Kidney (tissue), 14 donors: Measurements from ENCODE around the gene TRPV2. TPM values are rescaled to one million over a fixed set of nuclear protein-coding genes. Genes with fewer than 3 reads are reported as not detected.

ENCODE experiments used
- DNase-seq, 5 donors: peaks; one replicate each; pipeline ENCODE4 v3.0.0-alpha.2; 2013 to 2020
- FAIRE-seq: peaks from 2 replicates; lab custom pipeline; 2012; peaks lifted over from hg19 to GRCh38; lab: Jason Lieb, UNC
- H3K27ac ChIP-seq, 2 donors: one replicate each; pipeline ENCODE4 v1.7.0; 2013; ENCODE audit warnings: low read depth in 2 of 2, low read length in 2 of 2, inconsistent platforms in 1 of 2
- H3K27me3 ChIP-seq: one replicate; pipeline ENCODE4 v1.7.1; 2013; ENCODE audit warnings: low read length, inconsistent platforms; ENCODE audit not compliant: control insufficient read depth, insufficient read depth
- H3K36me3 ChIP-seq, 3 donors: one replicate each; pipeline versions ENCODE4 v1.7.0 to v1.7.1; 2013; ENCODE audit warnings: low read length in 3 of 3, control low read depth in 1 of 3, inconsistent platforms in 1 of 3; ENCODE audit not compliant: insufficient read depth in 3 of 3, control insufficient read depth in 2 of 3
- H3K4me1 ChIP-seq, 3 donors: one replicate each; pipeline versions ENCODE4 v1.7.0 to v1.7.1; 2013; ENCODE audit warnings: low read length in 3 of 3, inconsistent platforms in 1 of 3, low read depth in 1 of 3; ENCODE audit not compliant: control insufficient read depth in 2 of 3, insufficient read depth in 2 of 3
- H3K4me3 ChIP-seq, 3 donors: one replicate each; pipeline versions ENCODE4 v1.7.0 to v1.8.1; 2013; ENCODE audit warnings: low read length in 3 of 3, control low read depth in 1 of 3, inconsistent platforms in 1 of 3
- H3K9ac ChIP-seq, 3 donors: one replicate each; pipeline versions ENCODE4 v1.7.0 to v1.7.1; 2013; ENCODE audit warnings: low read length in 3 of 3, control low read depth in 1 of 3, inconsistent platforms in 1 of 3
- H3K9me3 ChIP-seq, 3 donors: one replicate each; pipeline versions ENCODE4 v1.7.0 to v1.7.1; 2013; ENCODE audit warnings: low read length in 3 of 3, control low read depth in 1 of 3, inconsistent platforms in 1 of 3; ENCODE audit not compliant: control insufficient read depth in 2 of 3, insufficient read depth in 1 of 3
- CTCF ChIP-seq: IDR thresholded peaks from 3 replicates; pipeline ENCODE4 v1.5.1; 2012; ENCODE audit warnings: mild to moderate bottlenecking, moderate library complexity, borderline replicate concordance; ENCODE audit not compliant: insufficient read depth; ENCODE audit errors: extremely low read depth
- intact Hi-C: fragments of 100-400 bp; cut with DNase I; formaldehyde crosslinking; loops from one replicate; pipeline ENCODE4 v1.11.1; 2022
- polyA plus RNA-seq: library from polyadenylated mRNA; stranded (reverse); fragments of 350-450 nt; fragmentation: Illumina TruSeq; extraction: RNeasy Lipid Tissue Mini Kit (QIAGEN cat#74804); gene quantifications from one replicate; pipeline ENCODE4 v1.2.3, GENCODE V29; 2014; ENCODE audit warnings: low read depth, low replicate concordance; ENCODE audit not compliant: insufficient read depth
- total RNA-seq: library from RNA; stranded (reverse); fragmentation: NEBNext Ultra II Directional; extraction: Animal tissue kit (Norgen Biotek cat#: 25700); gene quantifications from one replicate; pipeline ENCODE4 v1.2.1, GENCODE V29; 2021
- donor health status: control.
- donor health status: control.
- donor health status: control.
- donor health status: control.
- donor health status: control.
- donor health status: DM: yes; HTN: yes; CAD: no.
- donor health status: Normal renal cell carcinoma (clear cell type).

The TRPV2 gene
- total and polyA plus RNA-seq, 2 donors from 2014 or later, result 8.6 to 18.2 TPM

- intact Hi-C loops, result no loop called here
- H3K9ac ChIP-seq, result no peak overlapping the region
- H3K27me3 ChIP-seq, result no peaks in the 10 kb centered on the region
- H3K4me3 ChIP-seq, result no peak overlapping the region
- H3K4me1 ChIP-seq, result peaks cover 0 to 6% (median 6%) of the 10 kb centered on the region in 3 donors
- no peaks in the 10 kb centered on the region for H3K9me3 ChIP-seq
- no peak for TF ChIP-seq CTCF
- no peak overlapping the region for H3K27ac ChIP-seq
- H3K36me3 ChIP-seq, result no peaks in the 10 kb centered on the region
- FAIRE-seq (no peak), DNase-seq (no peak)
These were observed 4.5 kb downstream of the TRPV2 start for GRCh38 chr17:16419929-16420271.

DNA sequence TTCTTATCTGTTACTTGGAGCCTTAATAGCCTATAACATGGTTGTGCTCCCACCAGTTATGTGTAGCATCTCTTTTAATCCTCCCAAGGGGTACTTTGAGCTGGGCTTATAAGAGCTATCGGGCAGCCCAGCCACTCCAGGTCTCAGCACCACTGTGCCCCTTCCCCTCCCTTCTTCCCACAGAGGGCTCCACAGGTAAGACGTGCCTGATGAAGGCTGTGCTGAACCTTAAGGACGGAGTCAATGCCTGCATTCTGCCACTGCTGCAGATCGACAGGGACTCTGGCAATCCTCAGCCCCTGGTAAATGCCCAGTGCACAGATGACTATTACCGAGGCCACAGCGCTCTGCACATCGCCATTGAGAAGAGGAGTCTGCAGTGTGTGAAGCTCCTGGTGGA lies 7.0 kb downstream of the TRPV2 start:
- intact Hi-C loops, result no loop called here
- FAIRE-seq (no peak), DNase-seq (no peak)
- no peak for TF ChIP-seq CTCF
- Histone ChIP-seq H3K4me1 (peaks cover 0 to 2% (median 0%) of the 10 kb centered on the region in 3 donors), H3K27me3 (no peaks in the 10 kb centered on the region), H3K36me3 (no peaks in the 10 kb centered on the region), H3K9ac (no peak overlapping the region), H3K27ac (no peak overlapping the region), H3K9me3 (no peaks in the 10 kb centered on the region), H3K4me3 (no peak overlapping the region)

DNA sequence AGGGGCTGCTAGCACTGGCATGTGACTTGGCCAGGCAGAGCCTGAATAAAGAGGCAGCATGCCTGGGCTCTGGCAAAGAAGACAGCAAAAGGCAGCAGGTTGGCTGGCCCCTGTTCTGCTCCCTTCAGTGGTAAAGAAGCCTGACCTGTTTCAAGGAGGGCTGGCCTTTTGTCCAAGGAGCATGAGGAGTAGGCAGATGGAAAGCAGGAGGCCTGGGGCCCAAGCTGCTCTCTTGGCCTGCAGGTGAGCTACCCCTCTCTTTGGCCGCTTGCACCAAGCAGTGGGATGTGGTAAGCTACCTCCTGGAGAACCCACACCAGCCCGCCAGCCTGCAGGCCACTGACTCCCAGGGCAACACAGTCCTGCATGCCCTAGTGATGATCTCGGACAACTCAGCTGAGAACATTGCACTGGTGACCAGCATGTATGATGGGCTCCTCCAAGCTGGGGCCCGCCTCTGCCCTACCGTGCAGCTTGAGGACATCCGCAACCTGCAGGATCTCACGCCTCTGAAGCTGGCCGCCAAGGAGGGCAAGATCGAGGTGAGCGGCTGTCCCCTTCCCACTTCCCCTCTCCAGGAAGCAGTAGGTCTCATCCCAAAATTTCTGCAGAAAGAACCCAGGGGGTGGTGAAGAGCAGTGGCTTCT lies 8.0 kb downstream of the TRPV2 start:
- H3K9me3 ChIP-seq, result no peaks in the 10 kb centered on the region
- no peak overlapping the region for H3K9ac ChIP-seq
- H3K4me1 ChIP-seq, result peaks cover 0 to 2% (median 0%) of the 10 kb centered on the region in 3 donors
- no peak overlapping the region for H3K4me3 ChIP-seq
- DNase-seq (no peak), FAIRE-seq (no peak)
- TF ChIP-seq CTCF, result no peak
- no peak overlapping the region for H3K27ac ChIP-seq
- intact Hi-C loops, result no loop called here
- no peaks in the 10 kb centered on the region for H3K27me3 ChIP-seq
- no peaks in the 10 kb centered on the region for H3K36me3 ChIP-seq

- H3K4me3 ChIP-seq, result no peak overlapping the region
- H3K4me1 ChIP-seq, result no peaks in the 10 kb centered on the region
- no peaks in the 10 kb centered on the region for H3K27me3 ChIP-seq
- no peak overlapping the region for H3K9ac ChIP-seq
- FAIRE-seq, result no peak
- no peaks in the 10 kb centered on the region for H3K9me3 ChIP-seq
- no peak for TF ChIP-seq CTCF
- H3K27ac ChIP-seq, result no peak overlapping the region
- DNase-seq, result no peak
- intact Hi-C loops, result no loop called here
- no peaks in the 10 kb centered on the region for H3K36me3 ChIP-seq
These were observed 9.8 kb downstream of the TRPV2 start for GRCh38 chr17:16425202-16425601.
